ENCODE results near the gene KCNA5. TPM values are rescaled to one million over a fixed set of nuclear protein-coding genes. Genes with fewer than 3 reads are reported as not detected.

The KCNA5 gene
- total and polyA plus RNA-seq, 2 experiments from 2014 or later: 0.31 to 0.44 TPM

- DNase-seq (ENCODE audit: low spot score) (no peak), ATAC-seq (no peak)
- H3K27ac ChIP-seq (ENCODE audit: low read depth): no peak overlapping the region
- H3F3A ChIP-seq (replicated peaks; ENCODE audit: low read depth): no peaks in the 10 kb centered on the region
- H3K9me2 ChIP-seq (ENCODE audit: insufficient read depth): no peaks in the 10 kb centered on the region
- Mint-ChIP-seq H3K4me3 (no peak overlapping the region), H3K9me3 (no peaks in the 10 kb centered on the region), H3K27me3 (ENCODE audit: insufficient read depth, low read depth, poor library complexity) (peaks cover 2% of the 10 kb centered on the region), H3K36me3 (ENCODE audit: low read depth) (no peaks in the 10 kb centered on the region), H3K27ac (no peak overlapping the region), H3K4me1 (peaks cover 4% of the 10 kb centered on the region; the same call in 1 of the 3 replicates)
- no peaks in the 10 kb centered on the region for H3K4me1 ChIP-seq (ENCODE audit: insufficient read depth)
- no peaks in the 10 kb centered on the region for H4K20me1 ChIP-seq (replicated peaks; ENCODE audit: insufficient read depth)
- H2AFZ ChIP-seq: no peak overlapping the region
- TF ChIP-seq POLR2AphosphoS5 (IDR thresholded peaks at IDR 0.05; ENCODE audit: low read depth) (no peak), ETS1 (IDR thresholded peaks at IDR 0.05) (no peak), ZNF462 (CRISPR knock-in tag; IDR thresholded peaks at IDR 0.05) (no peak), ZNF331 (CRISPR knock-in tag; IDR thresholded peaks at IDR 0.05; ENCODE audit: low read depth) (no peak), EZH2 (IDR thresholded peaks at IDR 0.05; ENCODE audit: low read depth, unreplicated experiment) (no peak), REST (IDR thresholded peaks at IDR 0.05; ENCODE audit: unreplicated experiment) (no peak), EZH2phosphoT487 (IDR thresholded peaks at IDR 0.05; ENCODE audit: unreplicated experiment) (no peak), CTCF (conservative IDR thresholded peaks at IDR 0.05; ENCODE audit: low read depth in 2 of 2) (no peak), JUNB (IDR thresholded peaks at IDR 0.05; ENCODE audit: unreplicated experiment) (no peak), STAT1 (IDR thresholded peaks at IDR 0.05; ENCODE audit: unreplicated experiment) (no peak), CREB1 (CRISPR knock-in tag; IDR thresholded peaks at IDR 0.05; ENCODE audit: low read depth) (no peak), NANOG (IDR thresholded peaks at IDR 0.05; ENCODE audit: borderline replicate concordance) (no peak), ZNF114 (CRISPR knock-in tag; IDR thresholded peaks at IDR 0.05) (no peak)
- no peaks in the 10 kb centered on the region for H3K27me3 ChIP-seq (ENCODE audit: insufficient read depth)
- H3K4me2 ChIP-seq: no peak overlapping the region
- H3K4me3 ChIP-seq: no peak overlapping the region
- H3K36me3 ChIP-seq (ENCODE audit: insufficient read depth): no peaks in the 10 kb centered on the region
- no peaks in the 10 kb centered on the region for H3K79me2 ChIP-seq (replicated peaks; ENCODE audit: insufficient read depth)
Measured at GRCh38 chr12:5088586-5089264, 45.0 kb downstream of the KCNA5 start.

All from GM23338 (cell line).